H1 (cell line): ENCODE results near the gene GSK3B. TPM values are rescaled to one million over a fixed set of nuclear protein-coding genes. Genes with fewer than 3 reads are reported as not detected.

Experiments used
- CTCF ChIA-PET: fragments of 300-600 bp; sonication (Branson Sonifier 250); formaldehyde crosslinking; loops from one replicate; lab custom pipeline; 2021; ENCODE audit not compliant: partially characterized antibody; lab: Charles Lee
- POLR2A ChIA-PET: fragments of 300-600 bp; sonication (Branson Sonifier 250); formaldehyde crosslinking; loops from one replicate; lab custom pipeline; 2021; ENCODE audit warnings: inconsistent platforms; ENCODE audit not compliant: partially characterized antibody; lab: Charles Lee
- DNase-seq, 2 experiments: peaks; one replicate each; pipeline versions ENCODE4 v3.0.0 to v3.0.0-alpha.2; 2010 to 2022; ENCODE audit warnings: low spot score in 2 of 2, low read depth in 1 of 2, mixed read lengths in 1 of 2
- FAIRE-seq: peaks from 2 replicates; lab custom pipeline; 2011; peaks lifted over from hg19 to GRCh38; lab: Jason Lieb, UNC
- H2AFZ ChIP-seq: 2 replicates; pipeline ENCODE4 v1.8.1; 2012; ENCODE audit warnings: low read length, inconsistent platforms
- H2AK5ac ChIP-seq: 2 replicates; pipeline ENCODE4 v1.6.1; 2013; ENCODE audit warnings: low read depth, low read length
- H2BK120ac ChIP-seq: replicated peaks from 2 replicates; pipeline ENCODE3; 2013; ENCODE audit warnings: low read depth, low read length, inconsistent platforms
- H2BK12ac ChIP-seq: 2 replicates; pipeline ENCODE4 v1.6.1; 2013; ENCODE audit warnings: low read depth, low read length
- H2BK15ac ChIP-seq: 2 replicates; pipeline ENCODE4 v1.6.1; 2013; ENCODE audit warnings: low read length
- H2BK20ac ChIP-seq: 2 replicates; pipeline ENCODE4 v1.6.1; 2013; ENCODE audit warnings: low read length
- H2BK5ac ChIP-seq: 2 replicates; pipeline ENCODE4 v1.6.1; 2013; ENCODE audit warnings: low read depth, low read length
- H3K14ac ChIP-seq: 2 replicates; pipeline ENCODE4 v1.6.1; 2013; ENCODE audit warnings: inconsistent platforms; ENCODE audit not compliant: insufficient read length
- H3K18ac ChIP-seq: 2 replicates; pipeline ENCODE4 v1.6.1; 2013; ENCODE audit warnings: low read length; ENCODE audit errors: extremely low read depth
- H3K23ac ChIP-seq: 2 replicates; pipeline ENCODE4 v1.6.1; 2013; ENCODE audit warnings: inconsistent platforms; ENCODE audit not compliant: insufficient read length
- H3K23me2 ChIP-seq: 2 replicates; pipeline ENCODE4 v1.6.1; 2013; ENCODE audit warnings: low read depth, low read length
- H3K27ac ChIP-seq: 2 replicates; pipeline ENCODE4 v1.6.1; 2011; ENCODE audit warnings: low read depth, low read length, inconsistent platforms
- H3K27me3 ChIP-seq, 4 experiments: replicated peaks in 1 of 4; 1 replicate in 1 of 4; 2 replicates in 3 of 4; pipeline versions ENCODE4 v1.6.1 to v1.8.1; 2011 to 2013; ENCODE audit warnings: low read length in 3 of 4, mild to moderate bottlenecking in 3 of 4, inconsistent platforms in 2 of 4, mixed read lengths in 2 of 4, moderate library complexity in 1 of 4; ENCODE audit not compliant: control insufficient read depth in 3 of 4, insufficient read depth in 3 of 4; ENCODE audit errors: extremely low read depth in 1 of 4
- H3K36me3 ChIP-seq, 4 experiments: 2 replicates each; pipeline versions ENCODE4 v1.6.1 to v1.8.1; 2011 to 2013; ENCODE audit warnings: mild to moderate bottlenecking in 4 of 4, low read length in 3 of 4, moderate library complexity in 2 of 4, control low read depth in 1 of 4, inconsistent platforms in 1 of 4; ENCODE audit not compliant: insufficient read depth in 4 of 4, control insufficient read depth in 2 of 4
- H3K4ac ChIP-seq: replicated peaks from 2 replicates; pipeline ENCODE3; 2013; ENCODE audit warnings: low read length, low read depth, mixed read lengths, inconsistent platforms; ENCODE audit not compliant: insufficient read length
- H3K4me1 ChIP-seq, 4 experiments: replicated peaks in 1 of 4; 1 replicate in 1 of 4; 2 replicates in 3 of 4; pipeline versions ENCODE4 v1.6.1 to v1.8.1; 2011 to 2013; ENCODE audit warnings: low read length in 3 of 4, inconsistent platforms in 2 of 4, mixed read lengths in 1 of 4; ENCODE audit not compliant: insufficient read depth in 4 of 4, control insufficient read depth in 3 of 4
- H3K4me2 ChIP-seq, 2 experiments: 2 replicates each; pipeline versions ENCODE4 v1.6.1 to v1.8.1; 2011 to 2013; ENCODE audit warnings: low read depth in 2 of 2, low read length in 2 of 2, control low read depth in 1 of 2, inconsistent platforms in 1 of 2, mild to moderate bottlenecking in 1 of 2; ENCODE audit not compliant: insufficient read depth in 1 of 2
- H3K4me3 ChIP-seq, 4 experiments: fragments of 200-600, 300-600 bp in 1 of 4; sonication (generic), shearing (Covaris generic), sonication (Bioruptor Twin) in 1 of 4; 2 replicates each; pipeline versions ENCODE4 v1.5.1 to v1.8.1; 2011 to 2016; ENCODE audit warnings: low read length in 4 of 4, low read depth in 3 of 4, control low read depth in 2 of 4, inconsistent platforms in 2 of 4, mild to moderate bottlenecking in 2 of 4, mixed read lengths in 1 of 4, moderate library complexity in 1 of 4; ENCODE audit not compliant: insufficient read depth in 2 of 4; ENCODE audit errors: extremely low read depth in 1 of 4
- H3K56ac ChIP-seq: replicated peaks from 2 replicates; pipeline ENCODE3; 2013; ENCODE audit warnings: low read depth, mild to moderate bottlenecking, mixed read lengths, low read length, inconsistent platforms; ENCODE audit not compliant: insufficient read length
- H3K79me1 ChIP-seq: 2 replicates; pipeline ENCODE4 v1.6.1; 2013; ENCODE audit warnings: low read depth, low read length, control low read depth
- H3K79me2 ChIP-seq, 2 experiments: 2 replicates each; pipeline versions ENCODE4 v1.6.1 to v1.8.1; 2012 to 2013; ENCODE audit warnings: low read length in 2 of 2, mild to moderate bottlenecking in 2 of 2, inconsistent platforms in 1 of 2; ENCODE audit not compliant: insufficient read depth in 2 of 2, control insufficient read depth in 1 of 2
- H3K9ac ChIP-seq, 4 experiments: replicated peaks in 1 of 4; 1 replicate in 1 of 4; 2 replicates in 3 of 4; pipeline versions ENCODE4 v1.6.1 to v1.8.1; 2011 to 2013; ENCODE audit warnings: low read depth in 3 of 4, low read length in 3 of 4, control low read depth in 2 of 4, mild to moderate bottlenecking in 2 of 4, moderate library complexity in 2 of 4, inconsistent platforms in 1 of 4; ENCODE audit errors: extremely low read depth in 1 of 4
- H3K9me3 ChIP-seq, 2 experiments: 2 replicates each; pipeline versions ENCODE4 v1.6.1 to v1.8.1; 2012 to 2013; ENCODE audit warnings: mild to moderate bottlenecking in 2 of 2, moderate library complexity in 2 of 2, control low read depth in 1 of 2, inconsistent platforms in 1 of 2, low read depth in 1 of 2, low read length in 1 of 2, mixed read lengths in 1 of 2; ENCODE audit not compliant: insufficient read depth in 2 of 2
- H4K20me1 ChIP-seq, 2 experiments: replicated peaks in 1 of 2; 2 replicates each; pipeline versions ENCODE3 to v1.8.1; 2011 to 2013; ENCODE audit warnings: inconsistent platforms in 2 of 2, low read length in 2 of 2, mild to moderate bottlenecking in 1 of 2; ENCODE audit not compliant: insufficient read depth in 2 of 2, control insufficient read depth in 1 of 2
- H4K5ac ChIP-seq: 2 replicates; pipeline ENCODE4 v1.6.1; 2013; ENCODE audit warnings: low read length, low read depth, mixed read lengths, inconsistent platforms; ENCODE audit not compliant: insufficient read length
- H4K8ac ChIP-seq: 2 replicates; pipeline ENCODE4 v1.8.0; 2013; ENCODE audit warnings: mild to moderate bottlenecking, moderate library complexity, low read length, inconsistent platforms; ENCODE audit not compliant: insufficient read depth; ENCODE audit errors: extremely low read depth
- H4K91ac ChIP-seq: replicated peaks from 2 replicates; pipeline ENCODE3; 2013; ENCODE audit warnings: low read length, mixed read lengths, inconsistent platforms; ENCODE audit not compliant: insufficient read length
- EGR1 ChIP-seq: IDR thresholded peaks from 2 replicates; pipeline ENCODE4 v1.6.1; 2011; ENCODE audit warnings: low read depth, low read length, borderline replicate concordance
- RFX5 ChIP-seq: IDR thresholded peaks from 2 replicates; pipeline ENCODE4 v1.6.1; 2011; ENCODE audit warnings: low read depth, low read length, improper control_type of control experiment, borderline replicate concordance
- RNF2 ChIP-seq: fragments of 200-900, 300-1000 bp; sonication (generic); IDR thresholded peaks from 2 replicates; pipeline ENCODE4 v1.7.1; 2016; ENCODE audit warnings: borderline replicate concordance, low read depth, mild to moderate bottlenecking, antibody characterized with exemption, low read length; ENCODE audit not compliant: poor library complexity, severe bottlenecking; ENCODE audit errors: missing control alignments
- TAF7 ChIP-seq: optimal IDR thresholded peaks from 2 replicates; pipeline ENCODE3; 2011; ENCODE audit warnings: low read depth, mild to moderate bottlenecking, inconsistent platforms, low read length, moderate library complexity, borderline replicate concordance
- WGBS, 2 experiments: shearing (Covaris generic) in 1 of 2; methylation state at CpG; one replicate each; pipeline versions ENCODE4 v1.1.6 to v1.1.7; 2013 to 2015; ENCODE audit warnings: low lambda C conversion rate in 2 of 2, mixed read lengths in 2 of 2, inconsistent platforms in 1 of 2, low coverage in 1 of 2, missing lambda C conversion rate in 1 of 2; ENCODE audit not compliant: insufficient replicate concordance in 2 of 2, insufficient coverage in 1 of 2, insufficient read length in 1 of 2; ENCODE audit errors: extremely low coverage in 1 of 2, missing lambda C conversion rate in 1 of 2; 5-methylcytosine and 5-hydroxymethylcytosine counted together
- polyA plus RNA-seq, 7 experiments: library from polyadenylated mRNA; depleted of rRNA in 3 of 7; stranded (reverse) in 5 of 7; unstranded in 2 of 7; fragments of >200 nt in 5 of 7; fragments of 200-250 nt in 2 of 7; gene quantifications; 1 replicate in 5 of 7; 2 replicates in 1 of 7; 4 replicates in 1 of 7; pipeline versions ENCODE4 v1.2.1 to v1.2.3, GENCODE V29; 2011 to 2013; ENCODE audit warnings: missing spikeins in 2 of 7, mixed read lengths in 2 of 7
- total RNA-seq: library from RNA; stranded (reverse); fragmentation: NEBNext Ultra II Directional; extraction: Animal tissue kit (Norgen Biotek cat#: 25700); gene quantifications from 2 replicates; pipeline ENCODE4 v1.2.1, GENCODE V29; 2021

Gene GSK3B
- total and polyA plus RNA-seq, 2 of the 8 experiments (the other 6 are each of a cell fraction or from before 2014, with no cell fraction given), result 24.2 to 50.7 TPM

GRCh38 chr3:119779731-119780383, 314.4 kb downstream of the GSK3B start:
- WGBS, 2 experiments, result 88% methylated on average over 2 of the region's 2 CpGs; no CpG with 5 or more reads in 1 of the 2 experiments
- H2BK5ac ChIP-seq, result no peak overlapping the region
- CTCF ChIA-PET, result interaction anchor here (0.7 to 1.1 kb wide), 2 partner anchors 24 to 404 kb away, joined by 3 to 4 read pairs; no protein-coding TSS in a partner anchor
- TF ChIP-seq RFX5 (no peak), EGR1 (no peak), TAF7 (no peak), RNF2 (no peak)

More at GRCh38 chr3:119779731-119780383, 314.4 kb downstream of the GSK3B start:
- no peak for FAIRE-seq
- H3K36me3 ChIP-seq, result no peaks in the 10 kb centered on the region
- no peaks in the 10 kb centered on the region for H3K79me1 ChIP-seq
- H3K4me3 ChIP-seq, result no peak overlapping the region
- H2BK12ac ChIP-seq, result no peak overlapping the region
- no peaks in the 10 kb centered on the region for H3K23me2 ChIP-seq
- POLR2A ChIA-PET, result interaction anchor here (0.6 kb wide), 1 partner anchor 23 kb away, joined by 3 read pairs; no protein-coding TSS in a partner anchor
- no peak overlapping the region for H3K9ac ChIP-seq
- no peak overlapping the region for H2BK120ac ChIP-seq
- no peaks in the 10 kb centered on the region for H3K79me2 ChIP-seq
- no peak overlapping the region for H2BK15ac ChIP-seq
- H2BK20ac ChIP-seq, result no peak overlapping the region
- no peak overlapping the region for H3K23ac ChIP-seq
- no peak overlapping the region for H2AK5ac ChIP-seq
- 0 out of 7 replicates have a peak, but pooled peaks cover 0 to 3% (median 0%) of the 10 kb centered on the region in 4 experiments for H3K4me1 ChIP-seq
- no peak overlapping the region for H3K14ac ChIP-seq
- no peaks in the 10 kb centered on the region for H3K27me3 ChIP-seq
- no peak overlapping the region for H2AFZ ChIP-seq
- H3K4me2 ChIP-seq, result no peak overlapping the region
- no peak overlapping the region for H3K18ac ChIP-seq
- no peak overlapping the region for H3K4ac ChIP-seq
- H4K91ac ChIP-seq, result no peak overlapping the region
- peaks cover 0 to 3% of the 10 kb centered on the region in 2 experiments; a peak in 1 of 4 replicates for H3K9me3 ChIP-seq
- H4K5ac ChIP-seq, result no peak overlapping the region
- no peak overlapping the region for H3K27ac ChIP-seq
- H3K56ac ChIP-seq, result no peak overlapping the region
- H4K8ac ChIP-seq, result no peak overlapping the region
- H4K20me1 ChIP-seq, result no peaks in the 10 kb centered on the region
- DNase-seq, result no peak
